MG63 (cell line): ENCODE data around the gene ANHX. TPM values are rescaled to one million over a fixed set of nuclear protein-coding genes. Genes with fewer than 3 reads are reported as not detected.

Source experiments
- total RNA-seq: library from RNA; depleted of rRNA; stranded (reverse); fragments of >200 nt; shearing (Covaris generic); gene quantifications from 2 replicates; pipeline ENCODE4 v1.2.3, GENCODE V29; 2014; ENCODE audit warnings: low replicate concordance; rRNA removed

The ANHX gene
- total RNA-seq, 1 experiment from 2014 or later = not detected

Other genes starting within 250 kb of the ANHX start
- gene ZNF26, start 249.5 kb downstream of the ANHX start, total RNA-seq = 10.5 and 10.9 TPM in 2 replicates
- gene ZNF84, start 198.4 kb downstream of the ANHX start, total RNA-seq = 4.8 and 7.3 TPM in 2 replicates
- 0.26 TPM in 1 of 2 replicates, not detected in the other for gene ZNF140, start 155.0 kb downstream of the ANHX start, total RNA-seq
- 0.10 TPM in 2 replicates for gene ZNF891, start 105.6 kb downstream of the ANHX start, total RNA-seq
- gene ZNF10, start 105.2 kb downstream of the ANHX start, total RNA-seq = 0.43 and 18.2 TPM in 2 replicates
- gene ZNF268, start 54.4 kb downstream of the ANHX start, total RNA-seq = 9.2 and 24.4 TPM in 2 replicates